Measurements from ENCODE around the gene GTF2A1. TPM values are rescaled to one million over a fixed set of nuclear protein-coding genes. Genes with fewer than 3 reads are reported as not detected.

Gene GTF2A1
- total RNA-seq, 1 donor from 2014 or later: 47.9 TPM

GRCh38 chr14:81205639-81206038 lies 15.1 kb downstream of the GTF2A1 start:
- no peaks in the 10 kb centered on the region for H3K4me1 ChIP-seq
- intact Hi-C loops (cut with DNase I): no loop called here

DNA sequence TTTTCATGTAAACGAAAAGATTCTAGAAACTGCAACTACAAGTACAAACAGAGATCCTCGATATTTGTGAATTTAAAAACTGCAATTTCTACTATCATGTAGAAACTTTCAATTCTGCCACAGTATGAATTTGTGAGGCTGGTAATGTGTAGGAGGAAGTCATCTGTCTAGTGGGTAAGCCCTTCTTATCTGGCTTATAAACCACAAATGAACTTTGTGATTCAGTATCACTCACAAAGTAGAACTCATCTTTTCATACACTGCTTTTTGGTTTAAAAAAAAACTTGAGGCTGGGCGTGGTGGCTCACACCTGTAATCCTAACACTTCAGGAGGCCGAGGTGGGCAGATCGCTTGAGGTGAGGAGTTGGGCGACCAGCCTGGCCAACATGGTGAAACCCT lies 20.7 kb downstream of the GTF2A1 start:
- intact Hi-C loops (cut with DNase I): no loop called here
- H3K4me3 ChIP-seq: no peak overlapping the region
- DNase-seq (ENCODE audit: low spot score in 2 of 2): no peak
- no peak overlapping the region for H3K27ac ChIP-seq
- H3K9me3 ChIP-seq: no peaks in the 10 kb centered on the region
- H3K4me1 ChIP-seq: no peaks in the 10 kb centered on the region
- H3K27me3 ChIP-seq: no peaks in the 10 kb centered on the region
- TF ChIP-seq CTCF (IDR thresholded peaks at IDR 0.05): no peak
- H3K36me3 ChIP-seq: peaks cover 36 to 71% of the 10 kb centered on the region in 2 donors

More at GRCh38 chr14:81205639-81206038, 15.1 kb downstream of the GTF2A1 start:
- Histone ChIP-seq H3K9me3 (no peaks in the 10 kb centered on the region), H3K27ac (no peak overlapping the region), H3K4me3 (no peak overlapping the region), H3K36me3 (peaks cover 30 to 49% of the 10 kb centered on the region in 2 donors), H3K27me3 (no peaks in the 10 kb centered on the region)
- no peak for TF ChIP-seq CTCF (IDR thresholded peaks at IDR 0.05)
- no peak for DNase-seq (ENCODE audit: low spot score in 2 of 2)

GRCh38 chr14:81199084-81199483 lies 21.7 kb downstream of the GTF2A1 start:
- no peaks in the 10 kb centered on the region for H3K4me1 ChIP-seq
- H3K9me3 ChIP-seq: no peaks in the 10 kb centered on the region
- H3K36me3 ChIP-seq: peaks cover 43 to 81% of the 10 kb centered on the region in 2 donors
- no peaks in the 10 kb centered on the region for H3K27me3 ChIP-seq
- no peak for DNase-seq (ENCODE audit: low spot score in 2 of 2)
- no peak overlapping the region for H3K27ac ChIP-seq
- no peak for TF ChIP-seq CTCF (IDR thresholded peaks at IDR 0.05)
- intact Hi-C loops (cut with DNase I): no loop called here
- H3K4me3 ChIP-seq: no peak overlapping the region

DNA sequence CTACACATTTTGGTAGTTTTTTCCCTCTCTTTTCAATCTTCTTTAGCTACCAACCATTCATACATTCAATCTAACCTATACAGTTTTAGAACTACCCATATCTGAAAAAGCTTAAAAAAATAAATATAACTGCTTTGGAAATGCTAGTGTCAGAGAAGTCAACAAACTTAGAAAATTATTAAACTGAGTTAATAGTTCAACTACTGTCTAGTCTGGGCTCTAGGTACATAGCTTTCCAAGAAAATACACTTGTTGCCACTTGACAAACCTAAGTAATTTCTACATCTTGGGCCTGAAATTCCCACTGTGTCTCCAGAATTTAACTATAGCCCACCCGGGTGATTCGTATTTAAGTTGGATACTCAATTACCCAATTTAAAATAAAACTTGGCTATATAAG lies 22.1 kb downstream of the GTF2A1 start:
- H3K9me3 ChIP-seq: no peaks in the 10 kb centered on the region
- no peaks in the 10 kb centered on the region for H3K27me3 ChIP-seq
- H3K4me1 ChIP-seq: no peaks in the 10 kb centered on the region
- no peak overlapping the region for H3K27ac ChIP-seq
- intact Hi-C loops (cut with DNase I): no loop called here
- H3K4me3 ChIP-seq: no peak overlapping the region
- peaks cover 48 to 83% of the 10 kb centered on the region in 2 donors for H3K36me3 ChIP-seq
- no peak for DNase-seq (ENCODE audit: low spot score in 2 of 2)
- TF ChIP-seq CTCF (IDR thresholded peaks at IDR 0.05): no peak

DNA sequence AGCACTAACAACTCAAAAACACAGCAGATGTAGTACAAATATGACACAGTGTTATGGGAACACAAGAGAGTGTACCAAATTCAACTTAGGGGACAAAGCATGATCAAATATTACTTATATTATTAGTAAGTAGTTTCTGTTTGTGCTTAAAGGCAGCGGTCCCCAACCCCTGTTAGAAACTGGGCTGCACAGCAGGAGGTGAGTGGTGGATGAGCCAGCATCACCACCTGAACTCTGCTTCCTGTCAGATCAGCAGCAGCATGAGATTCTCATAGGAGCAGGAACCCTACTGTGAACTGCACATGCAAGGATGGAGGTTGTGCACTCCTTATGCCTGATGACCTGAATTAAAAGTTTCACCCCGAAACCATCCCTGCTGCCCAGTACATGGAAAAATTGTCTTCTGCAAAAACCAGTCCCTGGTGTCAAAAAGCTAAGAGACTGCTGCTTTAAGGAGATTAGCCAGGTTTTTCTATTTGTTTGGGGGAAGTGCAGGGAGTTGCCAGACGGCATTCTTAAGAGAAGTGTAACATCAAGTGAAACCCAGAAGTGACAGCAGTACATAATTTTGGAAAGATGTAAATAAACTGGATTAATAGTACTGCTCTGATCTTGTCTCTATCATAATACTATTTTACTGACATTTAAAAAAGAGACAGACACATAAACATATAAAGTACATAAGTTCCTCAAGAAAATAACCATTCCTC lies 26.7 kb downstream of the GTF2A1 start:
- Histone ChIP-seq H3K4me3 (no peak overlapping the region), H3K4me1 (no peaks in the 10 kb centered on the region), H3K36me3 (peaks cover 33 to 75% of the 10 kb centered on the region in 2 donors), H3K9me3 (no peaks in the 10 kb centered on the region), H3K27ac (no peak overlapping the region), H3K27me3 (no peaks in the 10 kb centered on the region)
- DNase-seq (ENCODE audit: low spot score in 2 of 2): no peak
- TF ChIP-seq CTCF (IDR thresholded peaks at IDR 0.05): no peak
- intact Hi-C loops (cut with DNase I): no loop called here
